Liver (tissue), 9 donors: ENCODE data around the gene JAKMIP2. TPM values are rescaled to one million over a fixed set of nuclear protein-coding genes. Genes with fewer than 3 reads are reported as not detected.
A peak's percentile ranks its signal among the peaks of the same experiment; 100 is the strongest.

Source experiments
- DNase-seq: peaks from one replicate; pipeline ENCODE4 v3.0.0-alpha.2; 2017; ENCODE audit warnings: low spot score
- H3K27ac ChIP-seq, 2 donors: one replicate each; pipeline ENCODE4 v1.7.0; 2013; ENCODE audit warnings: inconsistent platforms in 2 of 2, low read length in 2 of 2, control low read depth in 1 of 2, low read depth in 1 of 2, mild to moderate bottlenecking in 1 of 2
- H3K27me3 ChIP-seq, 4 donors: one replicate each; pipeline versions ENCODE4 v1.6.1 to v1.7.0; 2013; ENCODE audit warnings: low read length in 3 of 4, inconsistent platforms in 1 of 4, mild to moderate bottlenecking in 1 of 4, moderate library complexity in 1 of 4; ENCODE audit not compliant: control insufficient read depth in 4 of 4, insufficient read depth in 4 of 4
- H3K36me3 ChIP-seq, 4 donors: one replicate each; pipeline versions ENCODE4 v1.6.1 to v1.7.0; 2013; ENCODE audit warnings: low read length in 3 of 4, mild to moderate bottlenecking in 3 of 4, low read depth in 1 of 4, moderate library complexity in 1 of 4; ENCODE audit not compliant: control insufficient read depth in 4 of 4, insufficient read depth in 3 of 4
- H3K4me1 ChIP-seq, 4 donors: one replicate each; pipeline versions ENCODE4 v1.6.1 to v1.7.0; 2013; ENCODE audit warnings: low read length in 3 of 4, mild to moderate bottlenecking in 3 of 4, moderate library complexity in 1 of 4; ENCODE audit not compliant: control insufficient read depth in 4 of 4, insufficient read depth in 4 of 4
- H3K4me3 ChIP-seq, 3 donors: one replicate each; pipeline versions ENCODE4 v1.6.1 to v1.7.0; 2013; ENCODE audit warnings: low read length in 3 of 3, control low read depth in 1 of 3, low read depth in 1 of 3, mild to moderate bottlenecking in 1 of 3
- H3K9ac ChIP-seq, 2 donors: one replicate each; pipeline ENCODE4 v1.7.0; 2013; ENCODE audit warnings: low read length in 2 of 2, mild to moderate bottlenecking in 2 of 2, moderate library complexity in 2 of 2, control low read depth in 1 of 2, low read depth in 1 of 2
- H3K9me3 ChIP-seq, 4 donors: one replicate each; pipeline versions ENCODE4 v1.6.1 to v1.7.0; 2013; ENCODE audit warnings: low read length in 3 of 4; ENCODE audit not compliant: control insufficient read depth in 4 of 4
- ATF3 ChIP-seq: IDR thresholded peaks from 2 replicates; pipeline ENCODE4 v1.6.1; 2016; ENCODE audit warnings: antibody characterized with exemption
- CTCF ChIP-seq: fragments of 150-350 bp; IDR thresholded peaks from 2 replicates; pipeline ENCODE4 v1.5.1; 2017; ENCODE audit warnings: improper control_type of control experiment, low read depth, low read length; ENCODE audit not compliant: missing input control
- EGR1 ChIP-seq, 2 donors: IDR thresholded peaks; 2 replicates each; pipeline ENCODE4 v1.6.1; 2016 to 2018; ENCODE audit warnings: antibody characterized with exemption in 2 of 2, low read depth in 2 of 2
- FOXA1 ChIP-seq: IDR thresholded peaks from 2 replicates; pipeline ENCODE4 v1.6.1; 2016; ENCODE audit warnings: antibody characterized with exemption
- FOXA2 ChIP-seq: IDR thresholded peaks from 2 replicates; pipeline ENCODE4 v1.6.1; 2016; ENCODE audit warnings: antibody characterized with exemption
- GABPA ChIP-seq, 2 donors: IDR thresholded peaks in 1 of 2; conservative IDR thresholded peaks in 1 of 2; 2 replicates each; pipeline ENCODE4 v1.6.1; 2016; ENCODE audit warnings: antibody characterized with exemption in 2 of 2, mild to moderate bottlenecking in 1 of 2, moderate library complexity in 1 of 2
- HNF4A ChIP-seq, 2 donors: conservative IDR thresholded peaks; 2 replicates each; pipeline ENCODE4 v1.6.1; 2016; ENCODE audit warnings: antibody characterized with exemption in 2 of 2, mild to moderate bottlenecking in 2 of 2
- HNF4G ChIP-seq: IDR thresholded peaks from 2 replicates; pipeline ENCODE4 v1.6.1; 2016; ENCODE audit warnings: antibody characterized with exemption
- JUND ChIP-seq, 2 donors: IDR thresholded peaks; 2 replicates each; pipeline ENCODE4 v1.6.1; 2016; ENCODE audit warnings: antibody characterized with exemption in 2 of 2
- MAX ChIP-seq: IDR thresholded peaks from 2 replicates; pipeline ENCODE4 v1.6.1; 2016; ENCODE audit warnings: antibody characterized with exemption
- NR2F2 ChIP-seq: IDR thresholded peaks from 2 replicates; pipeline ENCODE4 v1.6.1; 2016; ENCODE audit warnings: antibody characterized with exemption
- RAD21 ChIP-seq, 2 donors: IDR thresholded peaks; 2 replicates each; pipeline ENCODE4 v1.6.1; 2016; ENCODE audit warnings: antibody characterized with exemption in 2 of 2, mild to moderate bottlenecking in 2 of 2
- REST ChIP-seq: IDR thresholded peaks from 2 replicates; pipeline ENCODE4 v1.6.1; 2016; ENCODE audit warnings: antibody characterized with exemption, mild to moderate bottlenecking
- RXRA ChIP-seq, 2 donors: IDR thresholded peaks; 2 replicates each; pipeline ENCODE4 v1.6.1; 2017 to 2018; ENCODE audit warnings: antibody characterized with exemption in 2 of 2, mild to moderate bottlenecking in 1 of 2
- SP1 ChIP-seq: IDR thresholded peaks from 2 replicates; pipeline ENCODE4 v1.6.1; 2018; ENCODE audit warnings: antibody characterized with exemption, mild to moderate bottlenecking
- TAF1 ChIP-seq: conservative IDR thresholded peaks from 2 replicates; pipeline ENCODE4 v1.6.1; 2016; ENCODE audit warnings: antibody characterized with exemption, mild to moderate bottlenecking
- YY1 ChIP-seq: IDR thresholded peaks from 2 replicates; pipeline ENCODE4 v1.6.1; 2016; ENCODE audit warnings: antibody characterized with exemption, mild to moderate bottlenecking
- ZBTB33 ChIP-seq: IDR thresholded peaks from 2 replicates; pipeline ENCODE4 v1.6.1; 2016; ENCODE audit warnings: antibody characterized with exemption
- WGBS: extraction: QIAGEN DNeasy Blood & Tissue Kit; methylation state at CpG from one replicate; pipeline ENCODE4 v1.1.7; 2013; 5-methylcytosine and 5-hydroxymethylcytosine counted together
- polyA plus RNA-seq, 2 donors: library from polyadenylated mRNA; stranded (reverse) in 1 of 2; unstranded in 1 of 2; fragments of 200-250 nt in 1 of 2; fragments of >200 nt in 1 of 2; fragmentation: Nextera tagmentation in 1 of 2; extraction: Ambion mirVana in 1 of 2; gene quantifications; one replicate each; pipeline versions ENCODE4 v1.2.1 to v1.2.3, GENCODE V29; 2013 to 2015
- total RNA-seq, 2 donors: library from RNA; depleted of rRNA; stranded (reverse); fragments of >200 nt; gene quantifications; one replicate each; pipeline ENCODE4 v1.2.3, GENCODE V29; 2014
- donor health status: healthy.
- donor health status: healthy.
- donor health status: healthy.
- donor health status: healthy.
- donor health status: healthy.

The JAKMIP2 gene
- total and polyA plus RNA-seq, 4 donors = 0.06 to 0.38 (median 0.24) TPM

- Histone ChIP-seq H3K27ac (no peak overlapping the region), H3K9ac (no peak overlapping the region), H3K36me3 (no peaks in the 10 kb centered on the region), H3K27me3 (no peaks in the 10 kb centered on the region), H3K4me1 (peaks cover 0 to 3% (median under 1%) of the 10 kb centered on the region in 4 donors), H3K9me3 (no peaks in the 10 kb centered on the region), H3K4me3 (no peak overlapping the region)
- DNase-seq = no peak
- TF ChIP-seq YY1 = no peak
- TF ChIP-seq RXRA (IDR thresholded peaks at IDR 0.05) = peak in 1 of 2 donors; percentile 11
- 51% methylated on average over 1 of the region's 1 CpG for WGBS
Observed at GRCh38 chr5:147818290-147818689, 35.8 kb upstream of the JAKMIP2 start.

GRCh38 chr5:147813696-147814095 is 31.2 kb upstream of the JAKMIP2 start:
- no peak overlapping the region for H3K9ac ChIP-seq
- TF ChIP-seq EGR1 (IDR thresholded peaks at IDR 0.05; ENCODE audit: low read depth in 2 of 2) (no peak), ATF3 (no peak), FOXA2 (no peak), GABPA (IDR thresholded peaks at IDR 0.05 in 1 of 2, conservative IDR thresholded peaks at IDR 0.05 in 1 of 2) (no peak), NR2F2 (no peak), CTCF (no peak), HNF4A (conservative IDR thresholded peaks at IDR 0.05) (no peak), SP1 (no peak), FOXA1 (no peak), TAF1 (no peak), ZBTB33 (no peak), RAD21 (IDR thresholded peaks at IDR 0.05) (no peak), YY1 (no peak), JUND (IDR thresholded peaks at IDR 0.05) (no peak), HNF4G (no peak), RXRA (IDR thresholded peaks at IDR 0.05) (no peak), REST (no peak), MAX (no peak)
- peaks cover 0 to 3% (median under 1%) of the 10 kb centered on the region in 4 donors for H3K4me1 ChIP-seq
- WGBS = 94% methylated on average over 1 of the region's 1 CpG
- no peaks in the 10 kb centered on the region for H3K9me3 ChIP-seq
- H3K27ac ChIP-seq = no peak overlapping the region
- H3K4me3 ChIP-seq = no peak overlapping the region
- H3K36me3 ChIP-seq = no peaks in the 10 kb centered on the region
- no peaks in the 10 kb centered on the region for H3K27me3 ChIP-seq
- DNase-seq = no peak
